ENCODE measurements around the gene IL10. TPM values are rescaled to one million over a fixed set of nuclear protein-coding genes. Genes with fewer than 3 reads are reported as not detected.

Gene IL10
- total and polyA plus RNA-seq, 2 experiments from 2014 or later, result not detected

- peaks cover 72% of the 10 kb centered on the region for H3K4me1 ChIP-seq (ENCODE audit: low read depth)
- H3K9me3 ChIP-seq (ENCODE audit: low read depth), result no peaks in the 10 kb centered on the region
- peak overlapping the region; percentile 92 for H3K27ac ChIP-seq
- peak; percentile 81 to 95 for DNase-seq (ENCODE audit: low read depth in 1 of 2, low spot score in 1 of 2)
- H3K36me3 ChIP-seq, result no peaks in the 10 kb centered on the region
- no peaks in the 10 kb centered on the region for H3K27me3 ChIP-seq
- H3K4me3 ChIP-seq, result no peak overlapping the region
- TF ChIP-seq, protein P1, sequence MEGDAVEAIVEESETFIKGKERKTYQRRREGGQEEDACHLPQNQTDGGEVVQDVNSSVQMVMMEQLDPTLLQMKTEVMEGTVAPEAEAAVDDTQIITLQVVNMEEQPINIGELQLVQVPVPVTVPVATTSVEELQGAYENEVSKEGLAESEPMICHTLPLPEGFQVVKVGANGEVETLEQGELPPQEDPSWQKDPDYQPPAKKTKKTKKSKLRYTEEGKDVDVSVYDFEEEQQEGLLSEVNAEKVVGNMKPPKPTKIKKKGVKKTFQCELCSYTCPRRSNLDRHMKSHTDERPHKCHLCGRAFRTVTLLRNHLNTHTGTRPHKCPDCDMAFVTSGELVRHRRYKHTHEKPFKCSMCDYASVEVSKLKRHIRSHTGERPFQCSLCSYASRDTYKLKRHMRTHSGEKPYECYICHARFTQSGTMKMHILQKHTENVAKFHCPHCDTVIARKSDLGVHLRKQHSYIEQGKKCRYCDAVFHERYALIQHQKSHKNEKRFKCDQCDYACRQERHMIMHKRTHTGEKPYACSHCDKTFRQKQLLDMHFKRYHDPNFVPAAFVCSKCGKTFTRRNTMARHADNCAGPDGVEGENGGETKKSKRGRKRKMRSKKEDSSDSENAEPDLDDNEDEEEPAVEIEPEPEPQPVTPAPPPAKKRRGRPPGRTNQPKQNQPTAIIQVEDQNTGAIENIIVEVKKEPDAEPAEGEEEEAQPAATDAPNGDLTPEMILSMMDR (IDR thresholded peaks at IDR 0.05; ENCODE audit: low read depth, low read length), result no peak
Observed at GRCh38 chr1:206723805-206724472, 48.4 kb downstream of the IL10 start.

DNA sequence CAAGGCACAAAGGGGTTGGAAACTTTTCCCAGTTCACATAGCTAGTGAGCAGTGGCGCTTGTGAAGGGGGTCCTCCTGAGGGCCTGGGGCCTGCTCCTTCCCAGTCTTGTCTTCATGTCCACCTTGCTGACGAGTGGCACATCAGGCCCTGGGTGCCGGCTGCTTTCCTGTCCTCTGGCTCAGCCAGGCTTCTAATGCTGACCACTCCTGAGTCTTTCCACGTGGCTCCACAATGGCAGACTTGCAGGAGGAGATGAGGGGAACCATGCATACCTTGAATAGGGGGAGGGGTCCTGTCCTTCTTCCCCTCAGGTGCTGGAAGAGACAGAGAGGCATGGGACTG, 48.9 kb downstream of the IL10 start:
- TF ChIP-seq, protein P1 (IDR thresholded peaks at IDR 0.05; ENCODE audit: low read depth, low read length), result no peak
- Histone ChIP-seq H3K27ac (peak overlapping the region; percentile 92), H3K4me1 (ENCODE audit: low read depth) (peaks cover 73% of the 10 kb centered on the region), H3K9me3 (ENCODE audit: low read depth) (no peaks in the 10 kb centered on the region), H3K4me3 (no peak overlapping the region), H3K27me3 (no peaks in the 10 kb centered on the region), H3K36me3 (no peaks in the 10 kb centered on the region)
- DNase-seq (ENCODE audit: low read depth in 1 of 2, low spot score in 1 of 2), result no peak

DNA sequence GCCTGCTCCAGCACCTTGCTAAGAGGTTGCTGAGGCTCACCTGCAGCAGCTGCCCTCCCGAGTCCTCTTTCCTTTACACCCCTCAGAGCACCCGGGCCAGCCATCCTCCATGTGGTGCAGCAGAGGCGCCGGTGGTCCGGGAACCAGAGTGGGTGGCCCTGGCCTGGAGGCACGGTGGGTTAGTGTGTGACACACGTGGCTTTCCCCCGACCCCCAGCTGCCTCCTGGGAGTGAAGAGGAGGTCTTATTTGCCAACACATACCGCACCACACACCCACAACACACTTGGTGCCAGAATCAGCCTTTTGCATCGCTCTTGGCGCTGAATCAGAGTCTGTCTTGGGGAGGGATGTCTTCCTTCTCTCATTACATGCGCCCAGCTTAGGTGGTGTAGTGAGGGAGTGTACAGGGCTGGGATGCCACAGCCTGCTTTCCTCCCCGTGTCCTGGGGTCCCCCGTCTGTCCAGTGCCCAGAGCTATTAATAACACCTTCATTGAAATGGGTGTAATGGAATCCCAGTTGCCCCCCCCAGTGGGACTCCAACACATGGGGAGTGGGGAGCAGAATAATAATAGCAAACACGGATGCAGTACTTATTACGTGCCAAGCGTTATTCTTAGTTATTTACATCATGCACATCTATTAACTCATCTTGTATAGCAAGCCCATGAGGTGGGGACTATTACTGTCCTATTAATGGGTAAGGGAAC, 49.4 kb downstream of the IL10 start:
- DNase-seq (ENCODE audit: low read depth in 1 of 2, low spot score in 1 of 2), result peak in 1 of 2 donors; percentile 58
- Histone ChIP-seq H3K4me1 (ENCODE audit: low read depth) (peaks cover 71% of the 10 kb centered on the region), H3K27ac (peak overlapping the region; percentile 92), H3K27me3 (no peaks in the 10 kb centered on the region), H3K9me3 (ENCODE audit: low read depth) (no peaks in the 10 kb centered on the region), H3K36me3 (no peaks in the 10 kb centered on the region), H3K4me3 (no peak overlapping the region)
- TF ChIP-seq, protein P1 (IDR thresholded peaks at IDR 0.05; ENCODE audit: low read depth, low read length), result no peak

DNA sequence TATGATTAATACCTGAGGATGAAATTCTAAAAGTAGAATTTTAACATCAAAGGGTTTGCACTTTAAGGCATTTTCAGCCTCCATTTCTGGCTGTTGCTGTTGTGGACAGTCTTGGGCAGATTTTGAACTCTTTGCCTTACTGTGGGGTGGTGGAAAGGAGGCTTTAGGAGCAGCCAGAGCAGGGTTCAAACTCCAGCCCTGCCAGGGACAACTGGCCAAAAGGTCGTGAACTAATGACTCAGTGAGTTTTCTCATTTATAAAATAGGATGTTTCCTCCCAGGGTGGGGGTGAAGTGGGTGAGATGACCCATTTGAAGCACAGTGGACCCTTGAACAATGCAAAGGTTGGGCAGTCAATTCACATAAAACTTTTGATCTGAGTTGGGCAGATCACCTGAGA, 50.8 kb downstream of the IL10 start:
- H3K27ac ChIP-seq, result no peak overlapping the region
- DNase-seq (ENCODE audit: low read depth in 1 of 2, low spot score in 1 of 2), result no peak
- TF ChIP-seq, protein P1 (IDR thresholded peaks at IDR 0.05; ENCODE audit: low read depth, low read length), result no peak

GRCh38 chr1:206719169-206719839, 53.0 kb downstream of the IL10 start:
- no peaks in the 10 kb centered on the region for H3K36me3 ChIP-seq
- no peaks in the 10 kb centered on the region for H3K9me3 ChIP-seq (ENCODE audit: low read depth)
- no peak for DNase-seq (ENCODE audit: low read depth in 1 of 2, low spot score in 1 of 2)
- H3K27ac ChIP-seq, result peak overlapping the region; percentile 69
- TF ChIP-seq, protein P1 (IDR thresholded peaks at IDR 0.05; ENCODE audit: low read depth, low read length), result no peak
- H3K4me3 ChIP-seq, result no peak overlapping the region
- peaks cover 65% of the 10 kb centered on the region for H3K4me1 ChIP-seq (ENCODE audit: low read depth)
- H3K27me3 ChIP-seq, result no peaks in the 10 kb centered on the region

More for the DNA sequence above, 50.8 kb downstream of the IL10 start:
- H3K27me3 ChIP-seq, result no peaks in the 10 kb centered on the region
- H3K4me1 ChIP-seq (ENCODE audit: low read depth), result peaks cover 71% of the 10 kb centered on the region
- H3K9me3 ChIP-seq (ENCODE audit: low read depth), result no peaks in the 10 kb centered on the region
- H3K4me3 ChIP-seq, result no peak overlapping the region
- no peaks in the 10 kb centered on the region for H3K36me3 ChIP-seq
